Spleen (tissue), 7 donors: Measurements from ENCODE around the gene NR3C1.

Experiments used
- CTCF ChIP-seq, 11 experiments: fragments of 200-600 bp in 7 of 11; fragments of 450-650 bp in 4 of 11; sonication (generic) in 4 of 11; IDR thresholded peaks in 8 of 11; conservative IDR thresholded peaks in 3 of 11; 1 replicate in 7 of 11; 2 replicates in 4 of 11; pipeline versions ENCODE4 v1.4.0 to v1.8.0; 2016 to 2021; ENCODE audit warnings: antibody characterized with exemption in 11 of 11, inconsistent platforms in 4 of 11, mild to moderate bottlenecking in 1 of 11
- POLR2AphosphoS5 ChIP-seq, 3 donors: sonication (generic); formaldehyde crosslinking; IDR thresholded peaks; one replicate each; pipeline ENCODE4 v1.5.1; 2017; ENCODE audit warnings: antibody characterized with exemption in 3 of 3
- donor health status: DM: no; HTN: no; CAD: no; lungs with moderate emphysema.
- donor health status: DM: no; HTN: no; CAD: no.
- donor health status: DM: no; HTN: no; CAD: no.

- no peak for TF ChIP-seq CTCF (IDR thresholded peaks at IDR 0.05 in 8 of 11, conservative IDR thresholded peaks at IDR 0.05 in 3 of 11)
- no peak for TF ChIP-seq POLR2AphosphoS5 (IDR thresholded peaks at IDR 0.05)
These were observed 94.8 kb downstream of the NR3C1 start for GRCh38 chr5:143308731-143309130.
